HG02610 (cell line): ENCODE data around the gene TMEM131L.
"Not testable (repeated sequence)": the region's sequence is repeated elsewhere in the genome, so short reads cannot be mapped to it uniquely, and the experiment has no call there.

Experiments
- ATAC-seq: cut with Tn5 transposase; IDR thresholded peaks from one replicate; pipeline ENCODE4 v1.9.1; 2021; ENCODE audit warnings: mild to moderate bottlenecking, moderate library complexity; ENCODE audit not compliant: unreplicated experiment

TMEM131L gene

GRCh38 chr4:153448003-153448731 is 18.0 kb upstream of the TMEM131L start:
- no peak for ATAC-seq

GRCh38 chr4:153449338-153449737 is 16.8 kb upstream of the TMEM131L start:
- no peak for ATAC-seq

GRCh38 chr4:153450544-153450917 is 15.6 kb upstream of the TMEM131L start:
- peak; percentile 59 for ATAC-seq

GRCh38 chr4:153451145-153451544 is 15.0 kb upstream of the TMEM131L start:
- ATAC-seq: not testable (repeated sequence)

GRCh38 chr4:153451911-153452657 is 14.1 kb upstream of the TMEM131L start:
- ATAC-seq: no peak

- no peak for ATAC-seq
These were observed 13.3 kb upstream of the TMEM131L start for GRCh38 chr4:153452658-153453378.

- ATAC-seq: no peak
These were observed 12.8 kb upstream of the TMEM131L start for GRCh38 chr4:153453402-153453801.

GRCh38 chr4:153458969-153459368 is 7.2 kb upstream of the TMEM131L start:
- ATAC-seq: no peak

GRCh38 chr4:153461549-153461948 is 4.6 kb upstream of the TMEM131L start:
- ATAC-seq: not testable (repeated sequence)

GRCh38 chr4:153464068-153464467 is 2.1 kb upstream of the TMEM131L start:
- no peak for ATAC-seq

GRCh38 chr4:153465140-153465539 is 1.0 kb upstream of the TMEM131L start:
- no peak for ATAC-seq

- no peak for ATAC-seq
These were observed 512 bp upstream of the TMEM131L start for GRCh38 chr4:153465615-153466080.

- ATAC-seq: peak; percentile 63
These were observed 1.1 kb downstream of the TMEM131L start for GRCh38 chr4:153466949-153467896.

GRCh38 chr4:153467897-153468262 is 1.7 kb downstream of the TMEM131L start:
- no peak for ATAC-seq

GRCh38 chr4:153468587-153468986 is 2.4 kb downstream of the TMEM131L start:
- ATAC-seq: peak; percentile 25

- ATAC-seq: no peak
These were observed 2.9 kb downstream of the TMEM131L start for GRCh38 chr4:153469031-153469430.

- not testable (repeated sequence) for ATAC-seq
These were observed 5.0 kb downstream of the TMEM131L start for GRCh38 chr4:153471071-153471697.

GRCh38 chr4:153471698-153472093 is 5.5 kb downstream of the TMEM131L start:
- ATAC-seq: peak; percentile 20

GRCh38 chr4:153472122-153473037 is 6.2 kb downstream of the TMEM131L start:
- peak; percentile 38 for ATAC-seq
